Esophagus mucosa (tissue), 1 donor: ENCODE results near the gene TNFRSF9. TPM values are rescaled to one million over a fixed set of nuclear protein-coding genes. Genes with fewer than 3 reads are reported as not detected.
"Not testable (repeated sequence)": the region's sequence is repeated elsewhere in the genome, so short reads cannot be mapped to it uniquely, and the experiment has no call there.

Experiments
- ATAC-seq: fragments of 200-7000 bp; cut with Tn5 transposase; one replicate; pipeline ENCODE4 v1.9.1; 2020
- total RNA-seq: library from RNA; stranded (reverse); gene quantifications from one replicate; pipeline ENCODE4 v1.2.4, GENCODE V29; 2023
- donor health status: DM: yes; HTN: yes; CAD: no.

Gene TNFRSF9
- 0.16 TPM for total RNA-seq

GRCh38 chr1:7940745-7941436 is at the start of gene TNFRSF9:
TSS of gene TNFRSF9 (minus strand) at chr1:7940839. CDS start at chr1:7939994, 845 bp downstream.
- ATAC-seq: peak; percentile 38

GRCh38 chr1:7989762-7990428 is 49.3 kb upstream of the TNFRSF9 start:
- ATAC-seq: no peak

- ATAC-seq: no peak
These were observed 47.9 kb upstream of the TNFRSF9 start for GRCh38 chr1:7988576-7988975.

GRCh38 chr1:7987528-7987927 is 46.9 kb upstream of the TNFRSF9 start:
- no peak for ATAC-seq

- ATAC-seq: no peak
These were observed 45.4 kb upstream of the TNFRSF9 start for GRCh38 chr1:7985851-7986612.

- ATAC-seq: no peak
These were observed 44.2 kb upstream of the TNFRSF9 start for GRCh38 chr1:7984811-7985210.

- peak; percentile 13 for ATAC-seq
These were observed 42.6 kb upstream of the TNFRSF9 start for GRCh38 chr1:7983086-7983778.

GRCh38 chr1:7980984-7981383 is 40.3 kb upstream of the TNFRSF9 start:
- ATAC-seq: no peak

- ATAC-seq: peak; percentile 96
These were observed 34.7 kb upstream of the TNFRSF9 start for GRCh38 chr1:7975212-7975865.

GRCh38 chr1:7973086-7973485 is 32.4 kb upstream of the TNFRSF9 start:
- no peak for ATAC-seq

GRCh38 chr1:7972285-7972684 is 31.6 kb upstream of the TNFRSF9 start:
- no peak for ATAC-seq

GRCh38 chr1:7971024-7971423 is 30.4 kb upstream of the TNFRSF9 start:
- ATAC-seq: no peak

GRCh38 chr1:7970246-7970645 is 29.6 kb upstream of the TNFRSF9 start:
- no peak for ATAC-seq

- ATAC-seq: no peak
These were observed 27.0 kb upstream of the TNFRSF9 start for GRCh38 chr1:7967651-7968050.

- no peak for ATAC-seq
These were observed 26.6 kb upstream of the TNFRSF9 start for GRCh38 chr1:7967196-7967595.

- ATAC-seq: no peak
These were observed 23.8 kb upstream of the TNFRSF9 start for GRCh38 chr1:7964476-7964875.

- not testable (repeated sequence) for ATAC-seq
These were observed 23.2 kb upstream of the TNFRSF9 start for GRCh38 chr1:7963841-7964240.

- not testable (repeated sequence) for ATAC-seq
These were observed 22.7 kb upstream of the TNFRSF9 start for GRCh38 chr1:7963378-7963730.

- ATAC-seq: no peak
These were observed 22.2 kb upstream of the TNFRSF9 start for GRCh38 chr1:7962636-7963377.

GRCh38 chr1:7962014-7962335 is 21.3 kb upstream of the TNFRSF9 start:
- ATAC-seq: no peak

- ATAC-seq: peak; percentile 100
These were observed 20.8 kb upstream of the TNFRSF9 start, which contains the start of gene PARK7 for GRCh38 chr1:7961216-7962013. TSS of gene PARK7 (plus strand) at chr1:7961711. CDS start at chr1:7962786, 1,075 bp downstream.
